ENCODE results near the gene NUB1.

The NUB1 gene

DNA sequence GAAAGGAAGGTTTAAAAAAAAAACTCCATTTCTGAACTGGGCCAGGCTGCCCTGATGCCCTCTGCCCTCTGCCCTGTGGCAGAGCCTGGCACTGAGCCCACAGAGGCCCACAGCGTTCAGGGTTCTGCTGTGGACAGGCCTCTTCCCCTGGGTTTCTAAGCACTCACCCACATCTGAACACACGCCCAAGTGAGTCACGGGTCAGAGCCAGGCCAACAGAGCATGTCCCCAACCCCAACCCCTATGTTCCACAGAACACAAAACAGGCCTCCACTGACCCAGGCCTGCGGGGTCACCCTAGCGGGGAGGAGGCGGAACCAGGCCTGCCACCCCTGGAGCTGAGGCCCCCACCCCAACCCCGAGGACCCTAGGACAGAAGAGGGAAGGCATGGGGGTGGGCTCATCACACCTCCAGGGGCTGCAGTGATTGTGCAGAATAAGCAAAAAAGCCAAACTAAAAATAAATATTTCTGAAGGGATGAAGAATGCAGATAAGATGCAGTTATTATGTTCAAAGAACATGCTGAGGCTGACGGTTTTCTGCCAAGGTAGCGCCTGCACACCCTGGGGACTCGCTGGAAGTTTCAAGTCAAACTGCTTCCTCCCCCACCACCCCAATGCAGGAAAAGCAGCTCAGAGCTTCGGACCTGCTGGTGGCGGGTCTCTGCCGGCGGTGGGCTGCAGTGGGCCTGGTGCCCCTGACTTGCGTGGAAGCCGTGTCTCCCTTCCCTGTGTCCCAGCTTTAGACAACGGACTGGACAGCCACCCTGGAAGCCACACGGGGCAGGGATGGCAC lies 62.8 kb downstream of the NUB1 start:
- no peak for DNase-seq (ENCODE audit: low read depth in 2 of 2)

- no peak for DNase-seq (ENCODE audit: low read depth in 2 of 2)
Measured at GRCh38 chr7:151405056-151405455, 63.4 kb downstream of the NUB1 start.

DNA sequence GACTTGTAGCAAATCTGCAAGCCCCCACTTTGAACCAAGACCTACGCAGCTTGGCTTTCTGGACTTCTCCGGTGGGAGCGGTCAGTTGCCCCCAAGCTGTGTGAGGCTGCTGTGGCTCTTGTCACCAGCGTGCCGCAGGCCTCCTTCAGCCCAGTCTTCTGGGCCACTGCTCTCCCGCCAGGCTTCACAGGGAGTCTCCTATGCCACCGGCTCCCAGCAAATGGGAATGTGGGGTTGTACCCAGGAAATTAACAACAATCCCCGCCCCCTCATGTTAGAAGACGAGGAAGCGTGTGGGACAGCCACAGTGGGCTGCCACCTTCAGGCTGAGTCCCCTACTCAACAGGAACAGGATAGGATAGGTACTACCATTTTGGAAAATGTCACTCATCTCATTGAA lies 64.0 kb downstream of the NUB1 start:
- DNase-seq (ENCODE audit: low read depth in 2 of 2): no peak

- DNase-seq (ENCODE audit: low read depth in 2 of 2): no peak
Measured at GRCh38 chr7:151406051-151406875, 64.7 kb downstream of the NUB1 start.

DNA sequence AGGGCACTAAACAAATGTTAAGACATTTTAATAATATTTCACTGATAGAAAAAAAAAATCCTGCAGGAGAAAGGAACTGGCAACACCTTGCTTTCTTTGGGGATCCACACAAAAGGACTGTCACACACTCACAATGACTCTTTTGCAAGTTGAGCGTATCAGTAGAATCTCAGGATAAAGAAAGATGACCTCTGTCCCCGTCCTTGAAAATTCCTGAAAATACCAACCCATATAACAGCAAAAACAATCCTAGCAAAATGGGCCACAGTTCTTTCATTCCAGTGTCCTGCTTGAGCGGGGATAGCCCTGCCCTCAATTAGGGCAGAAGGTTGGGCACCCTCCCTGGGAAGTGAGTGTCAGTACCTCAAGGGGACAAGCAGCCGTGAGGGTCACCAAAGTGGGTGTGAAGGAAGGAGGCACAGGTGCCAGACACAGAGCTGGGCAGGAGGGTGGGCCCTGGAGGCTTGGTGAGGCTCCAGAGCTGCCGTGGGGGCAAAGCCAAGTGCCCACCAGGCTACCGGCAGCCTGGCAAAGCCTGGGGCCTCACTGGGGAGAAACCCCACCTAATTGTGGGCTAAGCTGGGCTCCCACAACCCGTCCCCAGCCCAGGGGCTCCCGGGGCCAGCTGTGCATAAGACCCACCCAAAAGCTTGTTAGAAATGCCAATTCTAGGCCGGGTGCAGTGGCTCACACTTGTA lies 65.4 kb downstream of the NUB1 start:
- DNase-seq (ENCODE audit: low read depth in 2 of 2): no peak

GRCh38 chr7:151408498-151408838 lies 66.9 kb downstream of the NUB1 start:
- DNase-seq (ENCODE audit: low read depth in 2 of 2): no peak

DNA sequence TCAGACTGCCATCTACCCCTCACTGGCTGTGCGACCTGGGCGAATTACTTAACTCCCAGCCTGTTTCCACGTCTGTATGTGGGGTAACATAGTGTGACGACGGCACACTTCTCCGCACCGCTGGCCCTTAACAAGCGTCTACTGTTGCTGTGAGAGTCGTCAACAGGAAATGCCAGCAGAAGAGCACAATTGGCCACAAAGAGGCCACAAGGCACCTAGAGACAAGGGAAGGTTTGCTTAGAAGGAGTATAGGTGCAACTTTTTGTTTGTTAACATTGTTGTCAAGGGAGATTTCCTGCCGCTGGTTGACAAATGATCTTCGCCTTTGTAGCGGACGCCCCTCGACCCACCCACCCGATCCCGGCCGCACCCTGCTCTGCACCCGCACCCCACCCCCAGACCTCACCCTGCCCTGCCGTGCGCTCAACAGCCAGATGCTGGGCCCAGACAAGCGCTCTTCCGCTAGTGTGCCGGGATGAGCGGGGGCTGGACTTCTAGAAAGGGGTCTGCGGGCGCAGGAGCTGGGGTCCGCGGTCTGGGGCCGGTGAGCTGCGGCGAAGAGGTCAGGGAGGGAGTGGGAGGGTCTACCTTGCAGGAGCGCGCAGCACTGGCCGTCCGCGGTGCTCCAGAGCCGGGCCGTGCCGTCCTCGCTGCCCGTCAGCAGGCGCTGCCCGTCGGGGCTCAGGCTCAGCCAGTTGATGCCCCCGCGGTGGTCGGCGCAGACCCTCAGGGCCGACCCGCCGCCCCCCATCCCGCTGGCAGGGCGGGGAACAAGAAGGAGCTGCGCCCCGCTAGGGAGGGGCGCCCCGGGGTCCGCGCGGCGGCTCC lies 67.4 kb downstream of the NUB1 start:
- peak; percentile 16 to 29 for DNase-seq (ENCODE audit: low read depth in 2 of 2)

DNA sequence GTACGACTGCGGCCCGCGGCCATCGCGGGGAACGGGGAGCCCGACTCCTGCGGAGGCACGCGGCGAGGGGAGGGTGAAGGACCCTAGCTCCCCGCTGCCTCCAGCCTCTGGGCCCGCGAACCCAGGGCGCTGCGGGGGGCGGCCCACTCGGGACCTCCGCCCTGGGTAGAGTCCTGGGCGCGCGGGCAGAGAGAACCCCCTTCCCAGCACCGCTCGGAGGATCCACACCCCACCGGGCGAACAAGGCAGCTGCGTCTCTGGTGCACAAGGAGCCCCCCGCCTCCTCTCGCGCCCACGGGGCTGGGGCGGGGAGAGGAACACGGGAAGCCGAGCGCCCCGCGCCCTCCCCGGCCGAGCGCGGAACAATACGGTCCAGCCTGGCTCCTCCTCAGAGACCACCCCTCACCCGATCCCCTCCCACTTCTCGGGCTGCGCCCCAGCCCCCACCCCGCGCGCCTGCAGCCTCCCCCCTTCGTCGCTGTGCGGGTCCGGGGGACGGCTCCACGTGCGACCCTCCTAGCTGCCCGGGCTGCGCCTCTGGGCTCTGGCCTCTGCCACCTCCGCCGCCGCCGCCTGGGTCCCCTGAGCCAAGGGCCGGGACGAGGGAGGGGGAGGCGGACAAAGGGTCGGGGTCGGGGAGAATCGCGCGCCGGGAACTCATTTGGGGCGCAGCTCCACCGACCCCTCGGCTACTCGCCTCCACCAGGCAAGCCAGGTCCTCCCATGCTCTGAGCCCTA lies 68.2 kb downstream of the NUB1 start, which contains the start of gene WDR86:
TSS of gene WDR86 (minus strand) at position 372 of the 738 bp plus-strand sequence. CDS start 449 bp downstream, outside the sequence.
- DNase-seq (ENCODE audit: low read depth in 2 of 2): no peak

DNA sequence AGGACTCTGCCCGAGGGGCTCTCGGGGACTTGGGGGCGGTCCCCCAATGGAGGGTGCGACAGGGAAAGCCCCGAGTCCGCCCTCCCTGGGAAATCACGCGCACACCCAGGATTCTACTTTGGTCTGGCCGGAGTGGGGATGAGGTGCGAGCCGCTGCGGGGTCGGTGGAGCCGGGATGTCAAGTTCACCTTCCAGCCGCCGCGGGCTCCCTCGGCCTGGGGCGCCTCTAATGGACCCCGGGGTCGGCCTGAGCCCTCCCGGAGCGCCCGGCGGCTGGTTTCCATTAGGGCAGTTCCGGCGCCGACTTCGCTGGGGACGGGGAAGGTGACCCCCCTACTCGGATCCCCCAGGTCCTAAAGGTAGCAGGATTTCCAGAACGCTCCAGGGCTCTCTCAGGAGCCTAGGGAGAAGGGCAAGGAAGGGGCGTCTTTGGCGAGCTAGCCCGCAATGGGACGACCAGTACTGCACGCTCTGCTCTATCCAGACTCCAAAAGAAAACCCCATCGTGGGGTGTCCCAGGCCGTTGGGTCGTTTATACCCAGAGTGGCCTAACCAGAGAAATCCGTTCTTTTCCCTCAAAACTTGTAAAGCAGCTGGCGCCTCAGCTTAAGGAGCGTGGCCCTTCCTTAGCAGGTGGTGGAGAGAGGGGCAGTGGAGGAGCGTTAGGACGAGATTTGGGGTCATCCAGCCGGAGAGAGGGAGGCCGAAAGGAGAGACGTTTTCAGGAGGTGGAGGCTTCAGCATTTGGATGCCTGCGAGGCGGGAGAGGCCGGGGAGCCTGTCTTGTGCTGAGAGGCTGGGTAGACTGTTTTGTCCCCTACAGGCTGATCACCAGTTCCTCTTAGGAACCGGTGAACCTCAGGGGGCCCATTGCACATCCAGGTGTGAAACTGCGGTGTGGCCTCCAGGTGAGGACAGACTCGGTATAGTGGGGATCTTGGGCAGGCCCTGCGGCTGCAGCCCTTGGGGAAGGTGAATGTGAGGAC lies 69.1 kb downstream of the NUB1 start:
- no peak for DNase-seq (ENCODE audit: low read depth in 2 of 2)

DNA sequence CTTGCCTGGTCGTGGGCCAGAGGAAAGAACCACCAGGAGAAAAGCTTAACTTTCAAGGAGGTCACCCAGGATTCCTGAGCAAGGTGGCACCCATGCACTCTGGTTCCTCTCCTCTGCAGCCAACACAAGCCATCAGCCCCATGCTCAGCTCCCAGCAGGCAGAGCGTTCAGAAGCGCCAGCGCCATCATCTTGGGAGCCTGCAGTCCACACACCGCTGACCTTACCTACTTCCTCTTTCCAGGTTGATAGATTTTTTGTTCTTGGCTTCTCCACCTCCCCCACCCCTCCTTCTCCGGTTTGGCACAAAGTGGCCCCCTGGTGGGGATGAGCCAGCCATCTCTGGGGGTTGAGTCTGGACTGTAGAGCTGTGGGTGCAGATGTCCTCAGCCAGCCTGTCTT lies 69.9 kb downstream of the NUB1 start:
- DNase-seq (ENCODE audit: low read depth in 2 of 2): no peak

DNA sequence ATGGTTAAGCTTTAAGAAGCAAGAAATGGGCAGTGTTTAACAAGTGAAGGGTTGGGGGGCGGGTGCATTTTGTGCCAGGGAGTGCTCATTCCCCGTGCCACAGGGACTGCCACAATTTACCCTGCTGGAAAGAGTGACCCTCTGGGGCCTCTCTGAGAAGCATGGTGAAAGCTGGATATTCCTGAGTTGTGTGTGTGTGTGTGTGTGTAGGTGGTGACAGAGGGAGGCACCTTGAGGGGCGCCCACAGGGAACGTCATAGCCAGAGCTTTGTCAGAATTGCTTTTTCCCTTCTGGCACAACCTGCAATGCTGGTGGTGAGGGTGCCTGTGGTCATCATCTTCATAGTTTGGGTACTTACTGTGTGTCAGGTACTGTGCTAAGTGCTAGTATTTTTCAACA lies 70.7 kb downstream of the NUB1 start:
- no peak for DNase-seq (ENCODE audit: low read depth in 2 of 2)

GRCh38 chr7:151413241-151413640 lies 71.6 kb downstream of the NUB1 start:
- no peak for DNase-seq (ENCODE audit: low read depth in 2 of 2)

DNA sequence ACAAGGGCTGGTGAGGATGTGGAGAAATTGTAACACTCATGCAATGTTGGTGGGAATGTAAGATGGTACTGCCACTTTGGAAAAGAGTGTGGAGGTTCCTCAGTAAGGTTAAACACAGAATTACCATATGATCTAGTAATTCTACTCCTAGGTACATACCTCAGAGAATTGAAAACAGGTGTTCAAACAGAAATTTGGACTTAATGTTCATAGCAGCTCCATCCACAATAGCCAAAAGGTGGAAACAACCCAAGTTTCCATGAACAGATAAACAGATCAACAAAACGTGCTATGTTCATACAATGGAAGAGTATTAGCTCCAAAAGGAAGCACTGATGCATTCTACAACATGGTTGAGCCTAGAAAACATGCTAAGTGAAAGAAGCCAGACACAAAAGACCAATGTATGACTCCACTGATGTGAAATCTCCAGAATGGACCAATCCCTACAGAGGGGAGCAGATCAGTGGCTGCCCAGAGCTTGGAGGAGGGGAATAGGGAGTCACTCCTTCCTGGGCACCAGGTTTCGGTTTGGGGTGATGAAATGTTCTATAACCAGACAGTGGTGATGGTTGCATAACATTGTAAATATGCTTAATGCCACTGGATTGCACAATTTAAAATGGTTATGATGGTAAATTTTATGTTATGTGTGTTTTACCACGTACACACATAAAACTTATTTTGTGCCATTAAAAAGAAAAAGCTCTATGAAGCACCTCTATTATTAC lies 73.9 kb downstream of the NUB1 start:
- DNase-seq (ENCODE audit: low read depth in 2 of 2): no peak

GRCh38 chr7:151416112-151416940 lies 74.7 kb downstream of the NUB1 start:
- no peak for DNase-seq (ENCODE audit: low read depth in 2 of 2)

DNA sequence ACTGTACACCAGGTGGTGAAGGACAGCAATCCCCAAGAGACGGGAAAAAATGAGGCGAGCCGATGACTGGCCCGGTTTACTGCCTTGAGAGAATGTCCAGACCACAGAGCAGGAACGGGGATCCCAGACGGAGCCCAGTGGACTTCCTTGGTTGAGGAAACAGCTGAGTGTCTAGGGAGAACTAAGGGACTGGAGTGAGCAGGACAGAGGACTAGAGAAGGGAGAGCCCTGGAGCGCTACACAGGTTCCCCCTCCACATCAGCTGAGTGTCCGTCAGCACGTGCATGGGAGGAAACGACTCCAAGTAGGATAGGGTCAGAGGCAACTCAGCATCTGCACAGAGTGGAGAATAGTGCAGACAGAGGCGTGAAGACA lies 75.3 kb downstream of the NUB1 start:
- DNase-seq (ENCODE audit: low read depth in 2 of 2): no peak

- no peak for DNase-seq (ENCODE audit: low read depth in 2 of 2)
Measured at GRCh38 chr7:151420144-151420543, 78.5 kb downstream of the NUB1 start.

DNA sequence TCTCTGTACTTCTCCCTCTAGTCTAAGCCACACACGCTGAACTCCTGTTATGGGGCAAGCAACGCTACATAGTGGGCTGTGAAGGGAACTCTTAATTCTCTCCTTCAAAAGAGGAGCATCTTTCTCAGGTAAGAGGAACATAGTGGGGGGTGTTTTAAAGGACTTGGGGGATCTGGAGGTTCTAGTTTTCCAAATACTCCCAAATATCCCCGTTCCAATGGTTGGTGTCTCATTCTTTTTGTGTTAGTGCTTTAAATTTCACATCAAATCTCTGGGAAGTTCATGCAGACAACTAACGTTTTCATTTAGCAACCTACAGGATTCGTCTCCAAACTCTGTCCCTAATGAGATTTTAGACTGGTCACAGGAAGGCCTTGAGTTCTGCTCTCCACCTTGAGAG lies 80.6 kb downstream of the NUB1 start:
- no peak for DNase-seq (ENCODE audit: low read depth in 2 of 2)

- no peak for DNase-seq (ENCODE audit: low read depth in 2 of 2)
Measured at GRCh38 chr7:151423226-151423625, 81.6 kb downstream of the NUB1 start.

Data from stimulated activated CD8-positive, alpha-beta memory T cell treated with anti-CD3 and anti-CD28 coated beads, Interleukin-7, amount 100 ng/mL, for 1 hour (primary cell).